ENCODE data around the gene TNFRSF12A. TPM values are rescaled to one million over a fixed set of nuclear protein-coding genes. Genes with fewer than 3 reads are reported as not detected.

TNFRSF12A gene
- total RNA-seq, 1 experiment from 2014 or later: 62.5 TPM

- intact Hi-C loops (cut with micrococcal nuclease; ENCODE audit: unreplicated experiment): no loop called here
- no peak overlapping the region for H3K4me3 Mint-ChIP-seq (ENCODE audit: unreplicated experiment)
- no peaks in the 10 kb centered on the region for H3K9me3 Mint-ChIP-seq (ENCODE audit: unreplicated experiment)
- no peak for DNase-seq
- no peaks in the 10 kb centered on the region for H3K4me1 Mint-ChIP-seq (ENCODE audit: low read depth, unreplicated experiment)
- POLR2A ChIA-PET: no interaction called here
- H3K36me3 Mint-ChIP-seq (ENCODE audit: insufficient read depth, unreplicated experiment): no peaks in the 10 kb centered on the region
- BruUV-seq (replicated peaks): no TSS peak
- Histone ChIP-seq H3K4me1 (0 out of 2 replicates have a peak, but pooled peaks cover 3% of the 10 kb centered on the region), H3K27me3 (replicated peaks; ENCODE audit: control insufficient read depth, insufficient read depth, low read length) (no peaks in the 10 kb centered on the region), H3K4me3 (ENCODE audit: low read depth, low read length) (no peak overlapping the region), H3K36me3 (ENCODE audit: control insufficient read depth, insufficient read depth, low read length) (no peaks in the 10 kb centered on the region), H3K9me3 (no peaks in the 10 kb centered on the region)
- TF ChIP-seq, protein P1, sequence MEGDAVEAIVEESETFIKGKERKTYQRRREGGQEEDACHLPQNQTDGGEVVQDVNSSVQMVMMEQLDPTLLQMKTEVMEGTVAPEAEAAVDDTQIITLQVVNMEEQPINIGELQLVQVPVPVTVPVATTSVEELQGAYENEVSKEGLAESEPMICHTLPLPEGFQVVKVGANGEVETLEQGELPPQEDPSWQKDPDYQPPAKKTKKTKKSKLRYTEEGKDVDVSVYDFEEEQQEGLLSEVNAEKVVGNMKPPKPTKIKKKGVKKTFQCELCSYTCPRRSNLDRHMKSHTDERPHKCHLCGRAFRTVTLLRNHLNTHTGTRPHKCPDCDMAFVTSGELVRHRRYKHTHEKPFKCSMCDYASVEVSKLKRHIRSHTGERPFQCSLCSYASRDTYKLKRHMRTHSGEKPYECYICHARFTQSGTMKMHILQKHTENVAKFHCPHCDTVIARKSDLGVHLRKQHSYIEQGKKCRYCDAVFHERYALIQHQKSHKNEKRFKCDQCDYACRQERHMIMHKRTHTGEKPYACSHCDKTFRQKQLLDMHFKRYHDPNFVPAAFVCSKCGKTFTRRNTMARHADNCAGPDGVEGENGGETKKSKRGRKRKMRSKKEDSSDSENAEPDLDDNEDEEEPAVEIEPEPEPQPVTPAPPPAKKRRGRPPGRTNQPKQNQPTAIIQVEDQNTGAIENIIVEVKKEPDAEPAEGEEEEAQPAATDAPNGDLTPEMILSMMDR (IDR thresholded peaks at IDR 0.05; ENCODE audit: insufficient read depth in 1 of 2, low read depth in 1 of 2, low read length in 1 of 2, severe bottlenecking in 1 of 2, unreplicated experiment in 1 of 2): no peak
- H3K27ac Mint-ChIP-seq (ENCODE audit: unreplicated experiment): no peak overlapping the region
- CTCF ChIA-PET: no interaction called here
- no peaks in the 10 kb centered on the region for H3K27me3 Mint-ChIP-seq (ENCODE audit: insufficient read depth, unreplicated experiment)
Measured at GRCh38 chr16:2990891-2991290, 29.3 kb upstream of the TNFRSF12A start.

DNA sequence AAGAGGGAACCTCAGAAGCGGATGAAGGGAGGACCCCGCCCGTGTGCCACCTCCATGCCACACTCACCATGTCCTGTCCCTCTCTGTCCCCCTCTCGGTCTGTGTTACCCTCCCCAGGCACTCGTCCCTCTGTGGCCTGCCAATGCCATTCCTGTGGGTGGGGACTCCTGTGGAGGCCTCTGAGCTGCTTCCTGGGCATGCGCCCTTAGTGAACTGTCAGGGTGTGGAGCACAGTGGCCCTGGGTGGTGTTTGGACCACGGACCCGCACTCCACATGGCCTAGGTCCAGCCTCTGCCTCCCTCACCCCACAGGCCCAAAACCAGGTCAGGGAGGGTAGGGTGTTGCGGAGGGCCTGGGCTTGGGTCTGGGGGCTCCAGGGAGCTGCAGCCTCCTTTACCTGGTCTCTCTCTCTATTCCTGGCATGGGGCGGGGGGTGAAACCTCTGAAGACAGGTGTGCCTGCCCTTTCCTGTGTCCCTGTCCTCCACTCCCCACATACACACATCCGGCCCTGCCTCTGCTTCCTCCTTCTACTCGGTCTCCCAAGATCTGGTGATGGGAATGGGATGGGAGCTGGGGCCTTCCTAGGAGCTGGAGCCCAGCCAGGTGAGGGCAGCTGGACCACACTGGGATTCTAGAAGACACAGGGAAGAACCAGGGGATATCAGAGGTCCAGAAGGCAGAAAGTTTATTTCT lies 28.5 kb upstream of the TNFRSF12A start:
- TF ChIP-seq, protein P1 (IDR thresholded peaks at IDR 0.05; ENCODE audit: insufficient read depth in 1 of 2, low read depth in 1 of 2, low read length in 1 of 2, severe bottlenecking in 1 of 2, unreplicated experiment in 1 of 2): no peak
- CTCF ChIA-PET: interaction anchor here (1.7 kb wide), 1 partner anchor 12 kb away, joined by 5 read pairs; no protein-coding TSS in a partner anchor
- Histone ChIP-seq H3K9me3 (no peaks in the 10 kb centered on the region), H3K27me3 (replicated peaks; ENCODE audit: control insufficient read depth, insufficient read depth, low read length) (no peaks in the 10 kb centered on the region), H3K4me3 (ENCODE audit: low read depth, low read length) (no peak overlapping the region), H3K4me1 (0 out of 2 replicates have a peak, but pooled peaks cover 3% of the 10 kb centered on the region), H3K36me3 (ENCODE audit: control insufficient read depth, insufficient read depth, low read length) (no peaks in the 10 kb centered on the region)
- H3K4me1 Mint-ChIP-seq (ENCODE audit: low read depth, unreplicated experiment): no peaks in the 10 kb centered on the region
- DNase-seq: no peak
- H3K27me3 Mint-ChIP-seq (ENCODE audit: insufficient read depth, unreplicated experiment): no peaks in the 10 kb centered on the region
- H3K27ac Mint-ChIP-seq (ENCODE audit: unreplicated experiment): no peak overlapping the region
- no peak overlapping the region for H3K4me3 Mint-ChIP-seq (ENCODE audit: unreplicated experiment)
- H3K36me3 Mint-ChIP-seq (ENCODE audit: insufficient read depth, unreplicated experiment): no peaks in the 10 kb centered on the region
- H3K9me3 Mint-ChIP-seq (ENCODE audit: unreplicated experiment): no peaks in the 10 kb centered on the region
- POLR2A ChIA-PET: no interaction called here
- intact Hi-C loops (cut with micrococcal nuclease; ENCODE audit: unreplicated experiment): no loop called here
- BruUV-seq (replicated peaks): no TSS peak

- Histone ChIP-seq H3K4me1 (0 out of 2 replicates have a peak, but pooled peaks cover 3% of the 10 kb centered on the region), H3K27me3 (replicated peaks; ENCODE audit: control insufficient read depth, insufficient read depth, low read length) (no peaks in the 10 kb centered on the region), H3K4me3 (ENCODE audit: low read depth, low read length) (no peak overlapping the region), H3K36me3 (ENCODE audit: control insufficient read depth, insufficient read depth, low read length) (no peaks in the 10 kb centered on the region), H3K9me3 (no peaks in the 10 kb centered on the region)
- ChIA-PET CTCF (interaction anchor here (0.6 to 1.7 kb wide), 2 partner anchors 11 to 36 kb away, joined by 3 to 5 read pairs; no protein-coding TSS in a partner anchor), POLR2A (no interaction called here)
- intact Hi-C loops (cut with micrococcal nuclease; ENCODE audit: unreplicated experiment): no loop called here
- Mint-ChIP-seq H3K4me1 (ENCODE audit: low read depth, unreplicated experiment) (no peaks in the 10 kb centered on the region), H3K27ac (ENCODE audit: unreplicated experiment) (no peak overlapping the region), H3K36me3 (ENCODE audit: insufficient read depth, unreplicated experiment) (no peaks in the 10 kb centered on the region), H3K27me3 (ENCODE audit: insufficient read depth, unreplicated experiment) (no peaks in the 10 kb centered on the region), H3K4me3 (ENCODE audit: unreplicated experiment) (no peak overlapping the region), H3K9me3 (ENCODE audit: unreplicated experiment) (no peaks in the 10 kb centered on the region)
- TF ChIP-seq, protein P1 (IDR thresholded peaks at IDR 0.05; ENCODE audit: insufficient read depth in 1 of 2, low read depth in 1 of 2, low read length in 1 of 2, severe bottlenecking in 1 of 2, unreplicated experiment in 1 of 2): no peak
- BruUV-seq (replicated peaks): no TSS peak
- no peak for DNase-seq
Measured at GRCh38 chr16:2992383-2993081, 27.6 kb upstream of the TNFRSF12A start.

All from Caco-2 (cell line).